ENCODE data around the gene DLEC1.
A peak's percentile ranks its signal among the peaks of the same experiment; 100 is the strongest.

Gene DLEC1

DNA sequence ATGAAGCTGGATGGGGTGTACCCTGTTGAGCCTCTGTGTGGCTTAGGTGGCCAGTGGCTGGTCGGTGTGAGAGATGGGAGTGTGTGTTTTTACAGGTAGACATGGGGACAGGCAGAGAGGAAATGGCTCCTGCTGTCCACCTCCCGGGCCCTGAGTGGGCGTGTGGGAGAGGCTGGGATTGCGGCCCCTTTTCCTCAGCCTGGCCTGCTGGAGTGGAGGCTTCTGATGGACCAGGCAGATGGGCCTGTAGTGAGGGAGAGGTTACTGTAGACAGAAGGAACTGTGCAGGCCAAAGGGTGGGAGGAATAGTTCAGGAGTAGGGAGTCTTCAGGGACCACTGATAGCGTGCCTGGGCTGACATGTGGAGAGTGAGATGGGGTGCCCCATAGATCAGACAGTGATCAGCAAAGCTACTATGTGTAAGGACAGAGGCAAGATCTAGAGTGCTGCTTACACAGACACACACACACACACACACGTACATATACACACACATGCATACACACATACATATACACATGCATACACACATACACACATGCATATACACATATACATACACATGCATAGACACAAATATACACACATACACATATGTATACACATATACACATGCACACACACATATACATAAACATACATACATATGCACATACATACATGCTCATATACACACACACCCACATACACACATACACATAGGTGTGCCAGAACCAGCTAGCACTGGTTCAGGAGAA is 71.5 kb downstream of the DLEC1 start:
- DNase-seq: no peak

DNA sequence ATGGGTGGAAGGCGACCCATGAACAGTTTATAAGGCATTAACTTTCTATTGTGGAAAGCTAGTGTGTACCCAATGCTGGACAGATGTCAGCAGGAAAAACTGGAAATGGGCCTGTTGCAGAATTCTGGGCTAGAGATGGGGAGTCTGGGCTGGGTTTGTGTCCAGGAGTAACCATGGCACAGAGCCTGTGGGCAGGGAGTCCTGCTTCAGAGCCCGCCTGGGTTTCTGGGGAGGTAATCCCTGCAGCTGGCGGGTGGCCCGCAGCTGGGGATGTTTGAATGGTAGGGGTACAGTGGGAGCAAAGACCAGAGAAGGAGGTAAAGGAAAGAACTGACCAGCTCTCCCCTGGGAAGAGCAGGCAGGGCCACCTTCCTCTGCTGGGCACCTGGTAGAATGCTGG is 72.2 kb downstream of the DLEC1 start:
- no peak for DNase-seq

DNA sequence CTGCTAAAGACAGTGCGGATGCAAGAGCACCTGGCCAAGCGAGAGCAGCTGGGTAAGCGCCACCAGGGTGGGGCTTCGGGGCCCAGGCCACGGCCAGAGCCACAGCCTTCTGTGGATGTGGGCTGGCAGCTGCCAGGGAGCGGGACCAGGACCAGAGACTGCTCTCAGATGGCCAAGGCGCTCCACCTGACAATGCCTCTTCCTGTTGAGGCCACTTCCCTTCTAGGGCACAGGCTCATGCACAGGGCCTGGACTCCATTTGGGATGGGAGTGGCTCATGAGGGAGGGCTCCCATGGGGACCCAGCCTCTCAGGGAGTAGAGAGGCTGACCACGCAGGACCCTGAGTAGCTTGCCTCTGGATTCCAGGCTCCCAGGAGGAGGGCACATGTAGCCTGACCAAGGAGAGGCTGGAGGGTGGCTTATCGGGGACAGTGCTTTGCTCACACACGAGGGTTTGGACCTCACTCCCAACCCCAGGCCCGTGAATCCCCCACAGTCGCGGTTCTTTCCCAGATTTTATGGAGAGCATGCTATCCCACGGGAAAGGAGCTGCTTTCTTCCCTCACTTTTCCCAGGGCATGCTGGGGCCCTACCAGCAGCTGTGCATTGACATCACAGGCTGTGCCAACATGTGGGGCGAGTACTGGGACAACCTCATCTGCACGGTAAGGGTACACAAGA is 72.8 kb downstream of the DLEC1 start:
- DNase-seq: no peak

DNA sequence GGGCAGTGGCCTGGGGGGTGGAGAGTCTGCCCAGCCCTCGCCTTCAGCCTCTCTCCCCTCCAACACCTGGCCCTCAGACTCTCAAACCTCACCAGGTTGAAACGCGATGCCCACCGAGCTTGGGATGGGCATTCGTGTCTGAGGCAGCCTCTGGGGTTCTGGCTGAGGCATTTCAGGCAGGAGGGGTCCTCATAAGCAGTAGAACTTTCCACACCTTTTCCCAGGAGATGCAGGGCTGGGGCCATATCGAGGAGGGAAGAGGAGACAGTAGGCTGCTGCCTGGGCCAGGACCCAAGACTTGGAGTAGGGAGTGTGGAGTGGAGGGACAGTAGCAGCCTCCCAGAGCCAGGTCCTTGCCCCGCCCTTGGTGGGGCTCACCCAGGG is 73.4 kb downstream of the DLEC1 start:
- no peak for DNase-seq

DNA sequence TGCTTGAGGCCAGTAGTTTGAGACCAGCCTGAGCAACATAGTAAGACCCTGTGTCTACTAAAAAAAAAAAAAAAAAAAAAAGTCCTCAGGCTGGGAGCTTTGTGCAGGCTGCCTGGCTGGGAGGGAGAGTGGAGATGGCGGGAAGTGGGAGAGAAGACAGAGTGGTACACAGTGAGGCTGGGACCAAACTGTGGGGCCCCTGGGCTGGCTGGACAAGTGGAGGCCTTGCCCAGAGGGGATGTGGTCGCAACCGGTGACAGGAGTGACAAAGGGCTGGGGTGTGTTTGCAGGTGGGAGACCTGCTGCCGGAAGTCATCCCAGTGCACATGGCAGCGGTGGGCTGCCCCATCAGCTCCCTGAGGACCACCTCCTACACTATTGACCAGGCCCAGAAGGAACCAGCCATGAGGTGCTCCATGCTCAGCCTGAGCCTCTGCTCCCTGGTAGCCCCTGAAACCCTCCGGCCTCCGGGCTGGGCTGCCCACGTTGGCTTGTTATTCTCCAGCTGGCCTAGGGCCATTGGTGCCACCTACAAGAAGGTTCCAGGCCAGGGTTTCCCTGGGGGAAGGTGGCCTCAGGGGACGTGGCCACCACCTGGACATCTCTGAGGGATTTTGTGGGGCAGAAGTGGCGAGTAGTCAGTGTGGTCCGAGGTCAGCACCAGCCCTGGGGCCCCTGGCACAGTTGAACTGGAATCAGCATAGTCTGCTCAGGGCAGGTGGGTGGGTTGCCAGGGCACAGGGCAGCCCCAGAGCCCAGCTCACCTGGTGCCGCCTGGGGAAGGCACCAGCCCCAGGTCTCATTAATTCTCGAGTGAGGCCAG is 75.3 kb downstream of the DLEC1 start:
- no peak for DNase-seq

DNA sequence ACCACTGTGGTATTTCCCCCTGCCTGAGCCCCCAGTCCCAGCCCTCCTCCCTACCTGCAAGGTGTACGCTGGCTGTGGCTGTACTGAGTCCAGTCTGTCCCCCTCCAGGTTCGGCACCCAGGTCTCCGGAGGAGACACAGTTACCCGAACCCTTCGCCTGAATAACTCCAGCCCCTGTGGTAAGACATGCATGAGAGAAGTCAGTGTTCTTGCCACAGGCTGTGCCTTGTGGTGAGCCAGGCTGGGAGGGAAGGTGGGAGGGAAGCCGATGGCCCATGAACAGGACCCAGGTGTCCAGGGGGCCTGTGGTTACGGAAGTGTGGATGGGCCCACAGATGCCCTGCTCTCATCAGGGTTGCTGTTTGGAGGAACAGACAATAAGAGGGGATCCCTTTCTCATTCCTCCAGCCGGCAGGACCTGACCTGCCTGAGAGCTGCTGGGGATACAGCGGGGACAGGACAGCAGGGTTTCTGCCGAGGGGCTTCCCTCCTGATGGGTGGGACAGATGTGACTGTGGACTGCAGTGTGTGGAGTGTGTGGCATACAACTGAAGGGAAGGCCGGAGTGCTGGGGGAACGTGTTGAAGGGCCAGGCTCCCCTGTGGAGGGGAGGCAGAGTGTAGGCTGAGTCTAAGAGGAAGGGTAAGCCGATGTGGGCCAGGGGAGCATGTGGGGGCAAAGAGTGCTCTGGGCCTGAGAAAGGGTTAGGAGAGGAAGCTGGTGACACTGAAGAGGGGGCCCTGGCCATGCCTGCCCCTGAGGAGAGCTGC is 76.1 kb downstream of the DLEC1 start:
- DNase-seq: no peak

DNA sequence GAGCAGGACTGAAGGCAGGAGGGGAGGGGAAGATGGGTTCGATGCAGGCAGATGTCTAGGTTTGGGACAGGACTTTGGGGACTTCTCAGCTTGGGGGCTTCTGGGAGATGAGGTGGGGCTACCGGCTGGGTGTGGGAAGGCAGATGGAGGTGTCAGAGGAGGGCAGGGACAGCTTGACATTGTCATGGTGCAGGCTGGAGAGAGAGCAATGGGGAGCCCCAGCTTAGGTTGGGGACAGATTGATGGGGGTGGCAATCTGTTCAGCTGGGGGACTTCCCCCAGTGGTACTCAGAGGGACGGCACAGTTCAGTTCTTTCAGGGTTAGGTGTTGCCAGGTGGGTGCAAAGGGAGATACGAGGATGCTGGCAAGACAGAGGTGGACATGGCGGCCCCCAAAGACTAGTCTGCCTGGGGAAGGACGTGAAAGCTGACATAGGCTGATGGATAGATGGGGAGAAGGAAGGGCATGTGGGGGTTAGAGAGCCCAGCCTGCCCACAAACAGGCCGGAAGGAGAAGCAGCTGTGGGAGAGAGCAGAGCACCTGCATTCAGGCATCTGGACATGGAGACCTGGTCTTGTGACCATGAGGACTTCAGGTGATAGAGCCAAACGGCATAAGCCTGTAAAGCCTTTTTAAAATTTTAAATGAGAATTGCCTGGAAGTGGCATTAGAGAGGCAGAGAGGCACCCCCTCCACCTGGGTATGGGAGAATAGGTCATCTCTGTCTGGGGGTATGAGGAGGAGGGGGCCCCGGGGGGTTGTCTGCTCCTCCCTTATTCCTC is 76.8 kb downstream of the DLEC1 start:
- no peak for DNase-seq

DNA sequence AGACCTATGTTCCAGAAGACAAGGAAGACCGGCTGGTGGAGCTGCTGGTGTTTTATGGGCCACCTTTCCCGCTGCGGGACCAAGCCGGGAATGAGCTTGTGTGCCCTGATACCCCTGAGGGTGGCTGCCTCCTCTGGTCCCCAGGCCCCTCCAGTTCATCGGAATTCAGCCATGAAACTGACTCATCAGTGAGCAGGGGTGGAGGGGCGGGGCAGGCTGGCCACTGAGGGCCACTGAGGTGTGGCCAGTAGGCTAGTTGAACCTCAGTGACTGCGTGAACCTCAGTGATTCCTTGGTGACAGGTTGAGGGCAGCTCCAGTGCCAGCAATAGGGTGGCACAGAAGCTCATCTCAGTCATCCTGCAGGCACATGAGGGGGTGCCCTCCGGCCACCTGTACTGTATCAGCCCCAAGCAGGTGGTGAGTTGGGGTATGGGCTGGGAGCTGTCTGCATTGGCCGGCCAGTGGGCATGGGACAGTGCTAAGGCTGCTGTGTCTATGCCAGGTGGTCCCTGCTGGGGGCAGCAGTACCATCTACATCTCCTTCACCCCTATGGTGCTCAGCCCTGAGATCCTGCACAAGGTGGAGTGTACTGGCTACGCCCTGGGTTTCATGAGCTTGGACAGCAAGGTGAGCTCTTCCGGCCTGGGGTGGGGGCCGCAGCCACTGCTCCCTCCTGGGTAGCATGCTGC is 77.6 kb downstream of the DLEC1 start:
- DNase-seq: no peak

DNA sequence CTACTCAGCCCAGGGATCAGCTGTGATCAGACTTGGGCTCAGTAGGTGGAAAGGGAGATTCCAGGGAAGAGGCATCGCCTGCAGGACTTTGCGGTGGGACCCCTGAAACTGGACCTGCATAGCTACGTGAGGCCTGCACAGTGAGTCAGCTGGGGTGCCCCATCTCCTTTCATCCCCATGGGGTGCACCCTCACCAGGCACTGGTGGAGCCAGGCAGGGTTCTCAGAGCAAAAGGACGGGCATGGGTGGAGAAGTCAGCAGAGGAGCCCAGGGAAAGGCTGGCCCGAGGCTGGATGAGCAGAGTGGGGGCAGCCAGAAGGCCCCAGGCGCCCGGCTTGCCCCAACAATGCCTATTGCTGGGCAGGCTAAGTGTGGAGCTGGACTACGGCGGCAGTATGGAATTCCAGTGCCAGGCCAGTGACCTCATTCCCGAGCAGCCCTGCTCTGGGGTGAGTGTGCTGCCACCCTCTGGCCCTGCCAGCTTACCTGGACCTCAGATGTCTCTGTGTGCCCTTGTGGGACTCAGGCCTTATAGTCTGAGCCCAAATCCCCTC is 78.2 kb downstream of the DLEC1 start:
- DNase-seq: no peak

DNA sequence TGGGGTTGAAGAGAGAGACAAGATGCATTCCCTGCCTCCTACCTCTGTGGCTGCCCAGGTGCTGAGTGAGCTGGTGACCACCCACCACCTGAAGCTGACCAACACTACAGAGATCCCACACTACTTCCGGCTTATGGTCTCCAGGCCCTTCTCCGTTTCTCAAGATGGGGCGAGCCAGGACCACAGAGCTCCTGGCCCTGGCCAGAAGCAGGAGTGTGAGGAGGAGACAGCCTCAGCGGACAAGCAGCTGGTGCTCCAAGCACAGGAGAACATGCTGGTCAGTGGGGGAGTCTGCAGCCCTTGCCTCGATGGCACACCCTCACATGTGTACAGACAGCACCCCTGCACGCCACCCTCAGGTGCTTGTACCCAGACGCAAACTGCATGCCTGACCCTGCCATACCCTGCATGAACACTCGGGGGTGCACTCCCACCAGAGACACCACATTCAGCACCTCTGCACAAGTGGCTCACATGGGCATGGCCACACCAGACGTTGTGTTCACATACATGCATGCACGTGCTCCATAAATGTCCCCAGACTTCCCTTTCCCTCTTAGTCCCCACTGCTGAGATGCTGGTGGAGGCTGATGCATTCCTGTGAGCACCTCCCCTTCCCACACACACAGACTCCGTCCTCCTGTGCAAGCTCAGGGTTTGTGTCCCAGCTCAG is 78.9 kb downstream of the DLEC1 start:
- DNase-seq: peak; percentile 73

DNA sequence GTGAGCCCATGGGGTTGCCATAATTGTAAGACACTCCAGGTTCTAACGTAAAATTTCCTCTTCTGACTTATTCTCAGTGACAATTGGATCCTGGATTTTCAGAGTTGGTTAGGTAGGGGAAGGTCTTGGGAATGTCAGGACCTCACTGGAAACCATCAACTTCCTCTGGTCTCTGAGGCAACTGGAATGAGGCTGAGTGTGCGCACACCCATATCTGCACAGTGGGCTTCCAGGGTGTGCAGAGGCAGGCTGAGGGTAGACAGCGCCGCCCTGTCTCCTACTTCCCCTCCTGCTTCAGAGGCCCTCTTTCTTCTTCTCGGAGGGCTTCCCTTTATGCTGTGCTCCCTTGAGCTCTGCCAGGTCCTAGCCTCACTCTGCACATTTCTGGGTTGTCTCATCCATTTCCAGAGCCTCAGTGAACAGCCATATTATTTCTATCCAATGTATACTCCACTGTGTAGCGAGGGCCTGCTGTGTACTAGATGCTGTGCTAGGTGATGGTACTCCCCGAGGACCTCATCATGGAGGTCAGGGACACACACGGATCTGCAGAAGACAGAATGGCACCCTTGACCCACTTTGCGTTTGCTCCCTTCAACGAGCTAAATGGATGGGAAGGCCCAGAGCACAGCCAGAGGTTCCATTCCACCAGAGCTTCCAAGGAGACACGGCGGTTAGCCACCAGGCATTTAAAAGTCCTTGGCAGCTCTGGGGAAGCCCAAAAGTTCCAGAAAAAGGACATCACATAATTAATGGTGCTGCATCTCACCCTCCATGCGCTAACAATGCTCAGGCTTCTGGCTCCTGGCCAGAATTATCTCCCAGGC is 79.6 kb downstream of the DLEC1 start:
- DNase-seq: no peak

DNA sequence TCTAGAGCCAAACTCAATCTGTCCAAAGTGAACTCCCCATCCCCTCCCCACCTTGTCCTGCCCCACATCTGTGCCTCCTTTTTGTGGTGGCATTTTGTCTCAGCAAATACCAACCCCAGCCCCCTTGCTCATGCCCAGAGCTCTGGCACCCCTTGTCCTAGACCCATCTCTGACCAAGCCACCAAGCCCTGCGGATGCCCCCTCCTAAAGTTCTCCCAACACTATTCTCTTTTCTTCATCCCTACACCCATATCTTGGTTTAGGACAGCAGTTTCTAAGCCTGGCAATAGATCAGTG is 80.2 kb downstream of the DLEC1 start:
- no peak for DNase-seq

DNA sequence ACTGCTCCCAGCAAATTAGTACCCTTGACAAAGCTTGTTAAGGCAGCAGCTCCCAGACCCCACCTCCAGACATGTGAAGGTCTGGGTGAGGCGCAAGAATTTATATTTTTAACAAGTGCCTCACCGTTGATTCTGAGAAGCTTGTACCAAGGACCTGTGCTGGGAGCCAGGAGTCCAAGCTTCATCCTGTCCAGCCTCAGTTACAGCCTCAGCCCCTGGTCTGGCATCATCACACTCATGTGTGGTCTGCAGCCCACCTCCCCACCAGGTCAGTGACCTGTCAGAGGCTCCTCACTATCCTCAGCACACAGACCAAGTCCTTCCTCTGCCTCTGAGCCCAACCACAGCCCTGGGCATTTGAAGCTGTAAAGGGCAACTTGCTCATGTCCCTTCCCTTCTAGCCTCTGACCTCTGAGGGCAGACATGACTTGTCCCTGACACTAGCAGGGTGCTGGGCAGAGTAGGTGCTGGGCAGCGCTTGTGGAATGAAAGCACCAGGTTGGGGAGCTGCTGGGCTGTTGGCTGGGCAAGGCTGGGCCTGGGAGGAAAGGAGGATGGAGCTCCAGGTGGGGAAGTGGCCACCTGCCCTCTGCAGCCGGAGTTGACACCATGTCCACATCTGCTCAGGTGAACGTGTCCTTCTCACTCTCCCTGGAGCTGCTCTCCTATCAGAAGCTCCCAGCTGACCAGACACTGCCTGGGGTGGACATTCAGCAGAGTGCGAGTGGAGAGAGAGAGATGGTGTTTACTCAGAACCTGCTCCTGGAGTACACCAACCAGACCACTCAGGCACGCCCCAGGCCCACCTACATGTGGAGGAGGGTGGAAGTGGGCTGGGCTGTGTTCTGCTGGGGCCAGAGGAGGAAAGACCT is 81.0 kb downstream of the DLEC1 start:
- no peak for DNase-seq

DNA sequence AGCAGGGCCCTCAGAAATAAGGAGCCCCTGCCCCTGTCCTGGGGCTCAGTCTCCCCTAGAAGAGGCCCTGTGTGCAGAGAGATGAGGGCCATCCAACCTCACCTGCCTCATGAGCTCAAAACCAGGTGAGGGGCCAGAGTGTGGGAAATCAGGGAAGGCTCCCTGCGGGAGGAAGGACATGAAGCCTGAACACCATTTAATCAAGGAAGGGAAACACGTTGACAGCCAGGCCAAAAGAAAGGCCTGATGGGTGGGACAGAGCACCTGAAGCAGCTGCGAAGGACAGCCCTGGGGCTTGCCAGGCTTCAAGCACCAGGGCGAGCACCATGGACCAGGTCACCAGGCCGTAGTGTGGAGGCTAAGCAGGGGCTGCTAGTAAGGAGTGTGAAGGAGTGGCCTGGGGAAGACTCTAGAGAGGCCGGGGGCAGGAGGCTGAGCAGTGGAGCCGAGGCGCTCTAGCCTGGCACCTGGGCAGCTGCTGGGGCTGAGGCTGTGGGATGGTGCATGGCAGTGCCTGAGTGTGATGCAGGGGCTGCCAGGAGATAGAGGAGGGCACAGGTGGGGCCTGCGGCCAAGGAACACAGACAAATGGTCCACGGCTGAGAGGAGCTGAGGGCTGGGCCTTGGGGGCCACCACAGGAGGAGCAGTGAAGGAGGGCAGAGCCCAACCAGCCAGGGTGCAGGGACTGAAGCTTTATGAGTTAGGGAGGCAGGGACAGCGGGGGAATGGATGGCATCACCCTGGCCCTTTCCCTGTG is 81.9 kb downstream of the DLEC1 start:
- DNase-seq: no peak

DNA sequence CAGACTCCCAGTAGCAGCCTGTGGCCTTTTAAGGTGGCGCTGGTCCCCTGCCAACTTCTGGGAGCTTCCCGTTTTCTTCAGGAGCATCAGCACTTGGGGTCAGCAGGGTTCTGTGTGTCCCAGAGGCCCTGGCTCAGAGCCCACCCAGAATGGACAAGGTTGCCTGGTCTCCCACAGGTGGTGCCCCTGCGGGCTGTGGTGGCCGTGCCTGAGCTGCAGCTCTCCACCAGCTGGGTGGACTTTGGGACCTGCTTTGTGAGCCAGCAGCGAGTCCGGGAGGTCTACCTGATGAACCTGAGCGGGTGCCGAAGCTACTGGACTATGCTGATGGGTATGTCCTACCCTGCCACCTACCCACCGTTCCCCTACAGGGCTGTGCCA is 82.4 kb downstream of the DLEC1 start:
- no peak for DNase-seq

DNA sequence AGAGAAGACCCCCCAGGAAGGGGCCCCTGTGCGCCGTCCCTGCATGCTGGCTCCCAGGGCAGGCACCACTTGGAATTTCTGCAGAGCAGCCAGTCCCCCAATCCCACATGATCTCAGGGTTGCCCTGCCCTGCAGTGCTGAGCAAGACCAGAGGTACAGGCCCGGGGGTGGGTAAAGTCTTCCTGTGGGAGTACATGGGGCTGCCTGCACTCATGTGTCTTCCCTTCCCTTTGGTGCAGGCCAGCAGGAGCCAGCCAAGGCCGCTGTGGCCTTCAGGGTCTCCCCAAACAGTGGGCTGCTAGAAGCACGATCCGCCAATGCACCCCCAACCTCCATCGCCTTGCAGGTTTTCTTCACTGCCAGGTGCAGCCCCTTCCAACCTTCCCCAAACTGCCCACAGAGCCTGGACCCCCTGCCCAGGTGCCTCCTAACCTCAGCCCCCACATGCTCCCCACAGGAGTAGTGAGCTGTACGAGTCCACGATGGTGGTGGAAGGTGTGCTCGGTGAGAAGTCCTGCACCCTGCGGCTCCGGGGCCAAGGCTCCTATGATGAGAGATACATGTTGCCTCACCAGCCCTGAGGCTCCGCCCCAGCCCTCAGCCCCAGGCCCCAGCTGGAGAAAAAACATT is 82.9 kb downstream of the DLEC1 start:
- no peak for DNase-seq

DNA sequence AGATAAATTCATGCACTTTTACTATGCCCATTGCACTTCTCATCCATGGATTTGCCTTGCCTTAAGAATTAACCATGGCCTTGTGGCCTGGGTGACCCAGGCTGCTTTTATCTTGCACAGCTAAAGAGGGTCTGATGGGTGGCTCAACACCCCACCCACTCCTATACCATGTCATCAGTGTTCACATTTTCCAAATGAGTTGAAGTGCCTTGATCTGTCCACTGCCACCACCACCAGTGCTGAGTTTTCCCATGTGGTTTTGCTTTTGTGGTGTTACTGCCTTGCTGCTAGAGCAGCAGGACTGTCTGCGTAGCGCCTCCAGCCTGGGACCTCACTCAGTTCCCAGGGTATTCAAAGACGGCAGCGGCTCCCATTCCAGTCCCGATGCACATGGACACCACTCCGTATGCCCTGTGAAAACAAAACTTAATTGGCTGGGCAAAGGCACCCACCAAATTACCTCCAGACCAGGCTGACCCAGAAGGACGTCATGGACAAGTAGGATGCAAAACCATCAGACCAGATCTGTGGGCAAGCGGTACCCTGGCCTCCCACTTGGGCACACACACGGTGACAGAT is 83.8 kb downstream of the DLEC1 start:
- DNase-seq: no peak

Measured in MV-4-11 (cell line).